ENCODE results near the gene ELMO1.

The ELMO1 gene

DNA sequence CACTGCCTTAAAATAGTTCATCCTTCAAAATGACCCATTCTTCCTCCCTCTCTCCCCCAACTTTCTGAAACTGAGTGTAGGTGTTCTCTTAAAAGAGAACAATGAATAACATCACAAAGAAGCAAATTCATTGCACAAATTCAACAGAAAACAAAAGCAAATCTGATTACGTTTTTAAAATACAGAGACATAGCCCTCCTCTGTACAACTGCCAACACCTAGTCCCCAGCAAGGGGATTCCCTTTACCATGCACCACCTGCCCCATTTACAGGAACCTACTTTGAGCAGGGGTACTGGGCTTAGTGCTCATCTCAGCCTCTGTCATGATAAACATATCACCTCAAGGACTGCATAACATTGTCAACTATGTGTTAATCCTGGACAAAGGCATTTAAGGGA is 421.6 kb downstream of the ELMO1 start:
- TF ChIP-seq CTCF (IDR thresholded peaks at IDR 0.05; ENCODE audit: low read depth, low read length, poor library complexity, severe bottlenecking) = no peak
- no peak for TF ChIP-seq EZH2phosphoT487 (IDR thresholded peaks at IDR 0.05; ENCODE audit: borderline replicate concordance, low read length)
- no peaks in the 10 kb centered on the region for H4K20me1 ChIP-seq (ENCODE audit: control insufficient read depth, insufficient read depth, low read depth, low read length)
- H3K9me2 ChIP-seq (replicated peaks; ENCODE audit: control insufficient read depth, low read length) = no peaks in the 10 kb centered on the region

DNA sequence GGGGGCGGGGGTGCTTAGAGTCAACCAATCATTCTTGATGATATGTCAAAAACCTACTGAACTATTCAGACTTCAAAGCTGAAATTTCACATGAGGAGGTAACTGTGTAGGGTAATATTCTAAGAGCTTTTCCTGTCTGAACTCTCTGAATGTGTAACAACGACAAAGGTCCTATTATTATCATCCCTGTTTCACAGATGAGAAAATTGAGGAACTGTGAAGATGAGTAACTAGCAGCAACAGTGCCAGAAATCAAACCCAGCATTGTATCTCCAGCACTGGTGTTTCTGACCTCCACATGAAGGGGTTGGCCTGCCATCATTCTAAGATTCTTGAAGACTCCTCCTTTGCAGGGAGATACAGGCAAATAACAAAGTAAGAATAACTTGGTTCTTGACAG is 429.7 kb downstream of the ELMO1 start:
- Histone ChIP-seq H3K9me2 (replicated peaks; ENCODE audit: control insufficient read depth, low read length) (no peaks in the 10 kb centered on the region), H3K79me2 (ENCODE audit: control insufficient read depth, low read length) (no peaks in the 10 kb centered on the region), H3K4me2 (ENCODE audit: low read length) (no peak overlapping the region), H3K27ac (ENCODE audit: low read depth, low read length) (no peak overlapping the region), H3K9me3 (ENCODE audit: control insufficient read depth, insufficient read depth, low read length) (no peaks in the 10 kb centered on the region), H3F3A (ENCODE audit: control insufficient read depth, insufficient read depth) (no peaks in the 10 kb centered on the region), H4K20me1 (ENCODE audit: control insufficient read depth, insufficient read depth, low read depth, low read length) (no peaks in the 10 kb centered on the region), H3K27me3 (ENCODE audit: control insufficient read depth, low read length) (no peaks in the 10 kb centered on the region), H3K4me3 (ENCODE audit: low read length) (no peak overlapping the region), H3K4me1 (ENCODE audit: control insufficient read depth, low read length) (peaks cover 5% of the 10 kb centered on the region; the same call in 1 of the 2 replicates), H3K36me3 (ENCODE audit: control insufficient read depth, low read length) (no peaks in the 10 kb centered on the region)
- TF ChIP-seq EZH2phosphoT487 (IDR thresholded peaks at IDR 0.05; ENCODE audit: borderline replicate concordance, low read length) (no peak), CTCF (IDR thresholded peaks at IDR 0.05; ENCODE audit: low read depth, low read length, poor library complexity, severe bottlenecking) (no peak)

More for the DNA sequence above, 421.6 kb downstream of the ELMO1 start:
- Histone ChIP-seq H3K4me1 (ENCODE audit: control insufficient read depth, low read length) (no peaks in the 10 kb centered on the region), H3K27ac (ENCODE audit: low read depth, low read length) (no peak overlapping the region), H3K4me2 (ENCODE audit: low read length) (no peak overlapping the region), H3K4me3 (ENCODE audit: low read length) (no peak overlapping the region), H3K9me3 (ENCODE audit: control insufficient read depth, insufficient read depth, low read length) (no peaks in the 10 kb centered on the region), H3F3A (ENCODE audit: control insufficient read depth, insufficient read depth) (no peaks in the 10 kb centered on the region), H3K79me2 (ENCODE audit: control insufficient read depth, low read length) (no peaks in the 10 kb centered on the region), H3K27me3 (ENCODE audit: control insufficient read depth, low read length) (no peaks in the 10 kb centered on the region), H3K36me3 (ENCODE audit: control insufficient read depth, low read length) (no peaks in the 10 kb centered on the region)

DNA sequence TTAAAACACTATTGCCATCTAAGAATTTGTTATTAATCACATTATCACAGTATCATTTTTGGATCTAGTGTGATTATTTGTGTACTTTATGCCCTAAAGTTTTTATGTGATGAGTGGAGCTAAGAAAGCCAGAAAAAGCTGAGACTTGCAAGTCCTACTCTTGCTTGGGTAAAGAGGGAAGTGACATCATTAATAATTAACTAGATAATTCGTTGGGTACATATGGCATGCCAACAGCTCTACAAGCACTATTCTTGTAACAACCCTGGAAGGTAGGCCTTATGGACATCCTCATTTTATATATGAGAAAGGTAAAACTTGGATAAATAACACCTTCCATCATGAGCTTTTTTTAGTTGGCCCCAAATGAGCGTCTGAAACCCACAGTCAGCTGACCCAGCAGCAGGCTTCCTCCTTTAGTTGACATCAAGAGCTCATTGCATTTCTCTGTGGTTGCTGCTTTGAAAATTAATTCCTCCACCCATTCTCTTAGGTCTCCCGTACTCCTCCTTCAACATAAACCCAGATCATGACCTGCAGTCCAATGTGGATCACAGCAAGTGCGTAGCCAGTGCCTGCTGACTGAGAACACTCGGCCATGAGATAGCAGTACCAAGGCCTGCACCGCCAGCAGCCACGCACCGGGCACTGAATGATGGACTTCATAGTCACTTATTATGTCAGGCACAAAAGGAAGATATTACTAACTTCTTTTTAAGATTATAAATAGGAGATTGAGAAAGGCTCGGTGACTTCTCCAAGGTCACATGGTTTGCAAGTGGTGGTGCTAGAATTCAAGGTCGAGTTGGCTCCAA is 432.4 kb downstream of the ELMO1 start:
- H3K4me3 ChIP-seq (ENCODE audit: low read length) = no peak overlapping the region
- H3F3A ChIP-seq (ENCODE audit: control insufficient read depth, insufficient read depth) = no peaks in the 10 kb centered on the region
- H4K20me1 ChIP-seq (ENCODE audit: control insufficient read depth, insufficient read depth, low read depth, low read length) = no peaks in the 10 kb centered on the region
- H3K4me1 ChIP-seq (ENCODE audit: control insufficient read depth, low read length) = peaks cover 5% of the 10 kb centered on the region; the same call in 1 of the 2 replicates
- TF ChIP-seq CTCF (IDR thresholded peaks at IDR 0.05; ENCODE audit: low read depth, low read length, poor library complexity, severe bottlenecking) (no peak), EZH2phosphoT487 (IDR thresholded peaks at IDR 0.05; ENCODE audit: borderline replicate concordance, low read length) (no peak)
- no peak overlapping the region for H3K27ac ChIP-seq (ENCODE audit: low read depth, low read length)
- H3K9me2 ChIP-seq (replicated peaks; ENCODE audit: control insufficient read depth, low read length) = no peaks in the 10 kb centered on the region
- H3K79me2 ChIP-seq (ENCODE audit: control insufficient read depth, low read length) = no peaks in the 10 kb centered on the region
- no peaks in the 10 kb centered on the region for H3K27me3 ChIP-seq (ENCODE audit: control insufficient read depth, low read length)
- H3K36me3 ChIP-seq (ENCODE audit: control insufficient read depth, low read length) = peaks cover 8% of the 10 kb centered on the region; the same call in 1 of the 2 replicates
- H3K9me3 ChIP-seq (ENCODE audit: control insufficient read depth, insufficient read depth, low read length) = no peaks in the 10 kb centered on the region
- no peak overlapping the region for H3K4me2 ChIP-seq (ENCODE audit: low read length)
